K562 (cell line): ENCODE measurements around the gene DYRK1A. TPM values are rescaled to one million over a fixed set of nuclear protein-coding genes. Genes with fewer than 3 reads are reported as not detected.
A peak's percentile ranks its signal among the peaks of the same experiment; 100 is the strongest.

ENCODE experiments used
- JUND ChIP-seq, 2 experiments: IDR thresholded peaks; 2 replicates in 1 of 2; 3 replicates in 1 of 2; pipeline ENCODE4 v1.6.1; 2011; ENCODE audit warnings: borderline replicate concordance in 2 of 2, low read depth in 2 of 2, low read length in 2 of 2, improper control_type of control experiment in 1 of 2, missing biosample characterization in 1 of 2, missing genetic modification characterization in 1 of 2, missing genetic modification reagents in 1 of 2
- KLF13 ChIP-seq: fragments of 450-650 bp; IDR thresholded peaks from 2 replicates; pipeline ENCODE4 v1.6.1; 2016; ENCODE audit warnings: missing genetic modification characterization, low read depth, mild to moderate bottlenecking, missing compliant biosample characterization, moderate library complexity, borderline replicate concordance
- MYNN ChIP-seq, 2 experiments: sonication (generic); formaldehyde crosslinking in 1 of 2; IDR thresholded peaks; 2 replicates each; pipeline versions ENCODE4 v1.5.0 to v1.6.1; 2016 to 2020; ENCODE audit warnings: antibody characterized with exemption in 1 of 2, missing genetic modification reagents in 1 of 2
- NFE2 ChIP-seq: IDR thresholded peaks from 2 replicates; pipeline ENCODE4 v1.6.1; 2014; ENCODE audit warnings: antibody characterized with exemption, low read depth
- PREB ChIP-seq: sonication (generic); formaldehyde crosslinking; IDR thresholded peaks from 2 replicates; pipeline ENCODE4 v1.8.1; 2023; ENCODE audit warnings: mild to moderate bottlenecking, missing genetic modification reagents
- RBFOX2 ChIP-seq: fragments of 200-400 bp; formaldehyde crosslinking; IDR thresholded peaks from 2 replicates; pipeline ENCODE4 v1.6.1; 2017; ENCODE audit warnings: low read depth, mild to moderate bottlenecking, low read length, moderate library complexity
- TFAM ChIP-seq: fragments of 250-450 bp; sonication (Bioruptor Pico); conservative IDR thresholded peaks from 2 replicates; pipeline ENCODE4 v1.5.0; 2021; ENCODE audit warnings: mild to moderate bottlenecking, moderate library complexity
- ZBTB49 ChIP-seq: sonication (generic); formaldehyde crosslinking; IDR thresholded peaks from 2 replicates; pipeline ENCODE4 v1.8.0; 2022; ENCODE audit warnings: missing genetic modification reagents, mild to moderate bottlenecking, borderline replicate concordance
- ZNF174 ChIP-seq: fragments of 250-450 bp; sonication (Bioruptor Pico); IDR thresholded peaks from 2 replicates; pipeline ENCODE4 v1.4.0; 2020; ENCODE audit warnings: mild to moderate bottlenecking
- ZNF431 ChIP-seq: sonication (generic); formaldehyde crosslinking; IDR thresholded peaks from 2 replicates; pipeline ENCODE4 v1.8.0; 2022; ENCODE audit warnings: mild to moderate bottlenecking, missing genetic modification reagents
- polyA plus RNA-seq, 8 experiments: library from polyadenylated mRNA; depleted of rRNA in 4 of 8; stranded (reverse) in 5 of 8; unstranded in 3 of 8; fragments of >200 nt; fragmentation: Nextera tagmentation in 2 of 8; fragmentation: Illumina TruSeq in 1 of 8; extraction: Ambion mirVana in 2 of 8; extraction: Trizol in 1 of 8; gene quantifications; 2 replicates each; pipeline versions ENCODE4 v1.2.1 to v1.2.3, GENCODE V29; 2011 to 2014; ENCODE audit warnings: inconsistent platforms in 1 of 8, missing spikeins in 1 of 8
- total RNA-seq, 7 experiments: library from RNA; depleted of rRNA in 6 of 7; stranded (reverse); fragments of >200 nt in 6 of 7; fragmentation: Illumina TruSeq in 2 of 7; extraction: Trizol in 2 of 7; gene quantifications; 2 replicates each; pipeline versions ENCODE4 v1.2.1 to v1.2.3, GENCODE V29; 2011 to 2021; ENCODE audit warnings: low replicate concordance in 1 of 7
- TF ChIP-seq, protein P1 (sequence below), 2 experiments: fragments of 450-650 bp; IDR thresholded peaks; 2 replicates each; pipeline ENCODE4 v1.6.1; 2016; ENCODE audit warnings: mild to moderate bottlenecking in 2 of 2, borderline replicate concordance in 1 of 2, low read depth in 1 of 2, moderate library complexity in 1 of 2
- TF ChIP-seq, protein P2 (sequence below): sonication (generic); formaldehyde crosslinking; IDR thresholded peaks from 2 replicates; pipeline ENCODE4 v1.5.0; 2020; ENCODE audit warnings: missing genetic modification reagents

The DYRK1A gene
- total and polyA plus RNA-seq, 9 of the 15 experiments (the other 6 are each of a cell fraction or from before 2014, with no cell fraction given) = 3.7 to 64.8 (median 42.3) TPM

DNA sequence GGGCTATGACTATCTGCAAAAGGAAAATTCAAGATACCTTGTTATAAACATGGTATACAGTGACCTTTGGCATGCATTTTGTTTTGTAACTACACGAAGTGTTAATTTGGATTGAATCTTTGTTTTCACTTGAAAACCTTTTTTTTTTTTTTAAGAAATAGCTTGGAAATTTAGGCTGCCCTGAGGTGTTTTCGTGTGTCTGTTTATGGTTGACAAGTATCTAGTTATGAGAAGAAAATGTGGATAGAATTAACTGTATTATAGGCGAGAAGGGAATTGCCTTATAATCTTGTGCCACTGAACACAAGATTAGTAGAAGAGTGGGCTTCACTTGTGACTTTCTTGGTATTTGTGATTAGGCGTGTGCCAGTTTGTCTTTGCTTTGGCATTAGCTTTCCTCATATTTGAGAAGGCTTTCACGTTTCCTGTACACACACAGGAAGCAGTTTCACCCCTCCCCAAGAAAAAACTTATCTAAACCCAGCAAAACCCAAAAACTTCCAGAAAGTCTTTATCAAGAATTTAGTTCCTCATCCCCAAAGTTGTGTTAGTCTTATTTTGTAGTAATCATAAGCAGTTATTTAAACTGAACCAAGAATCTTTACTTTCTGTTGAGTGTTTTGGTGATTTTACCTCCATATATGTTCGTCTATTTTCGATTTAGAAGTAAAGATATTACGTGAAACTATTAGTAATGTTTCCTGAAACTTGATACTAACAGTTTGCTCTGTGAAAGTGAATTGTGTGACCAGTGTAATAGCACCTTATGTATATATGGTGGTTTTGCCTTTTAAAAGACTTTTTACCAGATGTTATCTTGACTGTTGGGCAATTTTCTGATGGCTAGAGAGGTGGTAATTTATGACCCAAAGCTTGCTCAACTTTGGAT is 3.8 kb downstream of the DYRK1A start (continued):
- TF ChIP-seq MYNN (IDR thresholded peaks at IDR 0.05) (peak; percentile 31; the same call in 1 of the 2 replicates), MYNN (CRISPR knock-in tag; IDR thresholded peaks at IDR 0.05) (no peak), ZNF174 (CRISPR knock-in tag) (no peak), ZBTB49 (CRISPR knock-in tag) (no peak), TFAM (no peak), ZNF431 (CRISPR knock-in tag) (no peak), KLF13 (no peak), RBFOX2 (0 out of 2 replicates have a peak, but pooled peaks have one; percentile 18), NFE2 (0 out of 2 replicates have a peak, but pooled peaks have one; percentile 23), PREB (CRISPR knock-in tag) (no peak), JUND (IDR thresholded peaks at IDR 0.05; ENCODE audit: borderline replicate concordance, low read depth, low read length) (peak; percentile 42; the same call in 1 of the 2 replicates), JUND (tag; IDR thresholded peaks at IDR 0.05; ENCODE audit: borderline replicate concordance, low read depth, low read length) (peak; percentile 40; the same call in 2 of the 3 replicates)
- TF ChIP-seq, protein P1, sequence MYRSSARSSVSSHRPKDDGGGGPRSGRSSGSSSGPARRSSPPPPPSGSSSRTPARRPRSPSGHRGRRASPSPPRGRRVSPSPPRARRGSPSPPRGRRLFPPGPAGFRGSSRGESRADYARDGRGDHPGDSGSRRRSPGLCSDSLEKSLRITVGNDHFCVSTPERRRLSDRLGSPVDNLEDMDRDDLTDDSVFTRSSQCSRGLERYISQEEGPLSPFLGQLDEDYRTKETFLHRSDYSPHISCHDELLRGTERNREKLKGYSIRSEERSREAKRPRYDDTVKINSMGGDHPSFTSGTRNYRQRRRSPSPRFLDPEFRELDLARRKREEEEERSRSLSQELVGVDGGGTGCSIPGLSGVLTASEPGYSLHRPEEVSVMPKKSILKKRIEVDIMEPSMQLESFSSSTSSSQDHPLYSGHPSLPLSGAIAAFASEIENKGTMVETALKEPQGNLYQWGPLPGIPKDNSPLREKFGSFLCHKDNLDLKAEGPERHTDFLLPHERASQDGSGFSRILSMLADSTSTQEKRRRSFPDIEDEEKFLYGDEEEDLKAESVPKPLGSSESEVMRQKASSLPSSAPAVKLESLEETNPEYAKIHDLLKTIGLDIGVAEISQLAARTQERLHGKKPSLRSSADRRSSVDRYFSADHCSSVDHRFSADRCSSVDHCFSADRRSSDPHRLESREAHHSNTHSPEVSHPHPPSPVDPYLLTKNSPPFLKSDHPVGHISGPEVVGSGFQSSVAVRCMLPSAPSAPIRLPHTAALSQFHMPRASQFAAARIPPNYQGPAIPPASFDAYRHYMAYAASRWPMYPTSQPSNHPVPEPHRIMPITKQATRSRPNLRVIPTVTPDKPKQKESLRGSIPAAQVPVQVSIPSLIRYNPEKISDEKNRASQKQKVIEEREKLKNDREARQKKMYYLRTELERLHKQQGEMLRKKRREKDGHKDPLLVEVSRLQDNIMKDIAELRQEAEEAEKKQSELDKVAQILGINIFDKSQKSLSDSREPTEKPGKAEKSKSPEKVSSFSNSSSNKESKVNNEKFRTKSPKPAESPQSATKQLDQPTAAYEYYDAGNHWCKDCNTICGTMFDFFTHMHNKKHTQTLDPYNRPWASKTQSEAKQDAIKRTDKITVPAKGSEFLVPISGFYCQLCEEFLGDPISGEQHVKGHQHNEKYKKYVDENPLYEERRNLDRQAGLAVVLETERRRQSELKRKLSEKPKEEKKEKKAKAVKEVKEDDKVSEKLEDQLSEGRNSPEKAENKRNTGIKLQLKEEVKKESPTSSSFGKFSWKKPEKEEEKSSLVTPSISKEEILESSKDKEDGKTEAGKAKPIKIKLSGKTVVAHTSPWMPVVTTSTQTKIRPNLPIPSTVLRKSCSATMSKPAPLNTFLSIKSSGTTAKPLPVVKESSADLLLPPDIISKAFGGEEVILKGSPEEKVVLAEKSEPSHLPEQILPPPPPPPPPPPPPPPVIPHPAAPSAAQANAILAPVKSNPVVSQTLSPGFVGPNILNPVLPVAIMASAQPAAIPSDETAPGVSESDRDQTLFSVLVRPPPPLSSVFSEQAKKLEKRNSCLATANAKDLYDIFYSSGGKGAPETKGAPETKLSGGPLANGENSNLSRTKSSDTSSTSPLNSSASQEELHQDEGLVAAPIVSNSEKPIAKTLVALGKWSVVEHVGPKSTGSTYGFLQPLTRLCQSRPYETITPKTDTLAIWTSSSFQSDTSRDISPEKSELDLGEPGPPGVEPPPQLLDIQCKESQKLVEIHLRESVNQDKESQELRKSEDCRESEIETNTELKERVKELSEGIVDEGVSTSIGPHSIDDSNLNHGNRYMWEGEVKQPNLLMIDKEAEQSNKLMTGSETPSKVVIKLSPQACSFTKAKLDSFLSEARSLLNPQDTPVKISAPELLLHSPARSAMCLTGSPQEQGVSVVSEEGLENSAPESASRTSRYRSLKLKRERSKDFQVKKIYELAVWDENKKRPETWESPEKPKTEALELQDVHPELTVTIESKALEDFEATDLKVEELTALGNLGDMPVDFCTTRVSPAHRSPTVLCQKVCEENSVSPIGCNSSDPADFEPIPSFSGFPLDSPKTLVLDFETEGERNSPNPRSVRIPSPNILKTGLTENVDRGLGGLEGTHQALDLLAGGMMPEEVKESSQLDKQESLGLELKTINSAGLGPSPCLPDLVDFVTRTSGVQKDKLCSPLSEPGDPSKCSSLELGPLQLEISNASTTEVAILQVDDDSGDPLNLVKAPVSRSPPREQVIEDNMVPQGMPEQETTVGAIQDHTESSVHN (IDR thresholded peaks at IDR 0.05; ENCODE audit: borderline replicate concordance in 1 of 2, low read depth in 1 of 2) = no peak
- TF ChIP-seq, protein P2, sequence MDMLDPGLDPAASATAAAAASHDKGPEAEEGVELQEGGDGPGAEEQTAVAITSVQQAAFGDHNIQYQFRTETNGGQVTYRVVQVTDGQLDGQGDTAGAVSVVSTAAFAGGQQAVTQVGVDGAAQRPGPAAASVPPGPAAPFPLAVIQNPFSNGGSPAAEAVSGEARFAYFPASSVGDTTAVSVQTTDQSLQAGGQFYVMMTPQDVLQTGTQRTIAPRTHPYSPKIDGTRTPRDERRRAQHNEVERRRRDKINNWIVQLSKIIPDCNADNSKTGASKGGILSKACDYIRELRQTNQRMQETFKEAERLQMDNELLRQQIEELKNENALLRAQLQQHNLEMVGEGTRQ (CRISPR knock-in tag) = no peak
